Cardiac muscle cell (in vitro differentiated cells and primary cell): ENCODE measurements around the gene NALF2. TPM values are rescaled to one million over a fixed set of nuclear protein-coding genes. Genes with fewer than 3 reads are reported as not detected.

Experiments
- DNase-seq, 2 donors: peaks; one replicate each; pipeline versions ENCODE4 v3.0.0 to v3.0.0-alpha.2; 2010 to 2017; ENCODE audit warnings: low read depth in 1 of 2, low spot score in 1 of 2
- H3K27ac ChIP-seq: fragments of 200-600 bp; sonication (generic); 2 replicates; pipeline ENCODE4 v1.5.1; 2016
- H3K27me3 ChIP-seq: fragments of 200-600 bp; sonication (generic); 2 replicates; pipeline ENCODE4 v1.6.0; 2016; ENCODE audit warnings: control low read depth
- H3K36me3 ChIP-seq: fragments of 200-600 bp; sonication (generic); 2 replicates; pipeline ENCODE4 v1.5.1; 2016; ENCODE audit warnings: control low read depth
- H3K4me1 ChIP-seq: fragments of 200-600 bp; sonication (generic); 2 replicates; pipeline ENCODE4 v1.8.1; 2017; ENCODE audit warnings: low read depth, mild to moderate bottlenecking, mixed run types
- H3K4me3 ChIP-seq: fragments of 200-600 bp; sonication (generic); 2 replicates; pipeline ENCODE4 v1.5.1; 2016; ENCODE audit warnings: mild to moderate bottlenecking
- H3K9me3 ChIP-seq: fragments of 200-600 bp; sonication (generic); 2 replicates; pipeline ENCODE4 v1.5.1; 2017; ENCODE audit warnings: low read depth, mild to moderate bottlenecking, control low read depth
- polyA plus RNA-seq: library from polyadenylated mRNA; unstranded; fragments of >200 nt; fragmentation: Nextera tagmentation; extraction: Ambion mirVana; gene quantifications from 2 replicates; pipeline ENCODE4 v1.2.1, GENCODE V29; 2016
- total RNA-seq: library from RNA; depleted of rRNA; stranded (reverse); fragments of >200 nt; gene quantifications from 2 replicates; pipeline ENCODE4 v1.2.3, GENCODE V29; 2016
- TF ChIP-seq, protein P1 (sequence below): IDR thresholded peaks from 2 replicates; pipeline ENCODE4 v1.5.1; 2012; ENCODE audit warnings: low read depth, mild to moderate bottlenecking, low read length

The NALF2 gene
- total and polyA plus RNA-seq, 2 experiments from 2014 or later = 0.30 to 0.33 TPM

- Histone ChIP-seq H3K4me3 (no peak overlapping the region), H3K4me1 (no peaks in the 10 kb centered on the region), H3K27ac (no peak overlapping the region), H3K9me3 (no peaks in the 10 kb centered on the region), H3K27me3 (no peaks in the 10 kb centered on the region), H3K36me3 (no peaks in the 10 kb centered on the region)
- TF ChIP-seq, protein P1, sequence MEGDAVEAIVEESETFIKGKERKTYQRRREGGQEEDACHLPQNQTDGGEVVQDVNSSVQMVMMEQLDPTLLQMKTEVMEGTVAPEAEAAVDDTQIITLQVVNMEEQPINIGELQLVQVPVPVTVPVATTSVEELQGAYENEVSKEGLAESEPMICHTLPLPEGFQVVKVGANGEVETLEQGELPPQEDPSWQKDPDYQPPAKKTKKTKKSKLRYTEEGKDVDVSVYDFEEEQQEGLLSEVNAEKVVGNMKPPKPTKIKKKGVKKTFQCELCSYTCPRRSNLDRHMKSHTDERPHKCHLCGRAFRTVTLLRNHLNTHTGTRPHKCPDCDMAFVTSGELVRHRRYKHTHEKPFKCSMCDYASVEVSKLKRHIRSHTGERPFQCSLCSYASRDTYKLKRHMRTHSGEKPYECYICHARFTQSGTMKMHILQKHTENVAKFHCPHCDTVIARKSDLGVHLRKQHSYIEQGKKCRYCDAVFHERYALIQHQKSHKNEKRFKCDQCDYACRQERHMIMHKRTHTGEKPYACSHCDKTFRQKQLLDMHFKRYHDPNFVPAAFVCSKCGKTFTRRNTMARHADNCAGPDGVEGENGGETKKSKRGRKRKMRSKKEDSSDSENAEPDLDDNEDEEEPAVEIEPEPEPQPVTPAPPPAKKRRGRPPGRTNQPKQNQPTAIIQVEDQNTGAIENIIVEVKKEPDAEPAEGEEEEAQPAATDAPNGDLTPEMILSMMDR = peak; percentile 44
- DNase-seq = peak; percentile 30 to 55
These were observed 10.9 kb upstream of the NALF2 start for GRCh38 chrX:69493193-69493592.

GRCh38 chrX:69493766-69494165 lies 10.4 kb upstream of the NALF2 start:
- Histone ChIP-seq H3K27ac (no peak overlapping the region), H3K4me3 (no peak overlapping the region), H3K36me3 (no peaks in the 10 kb centered on the region), H3K9me3 (no peaks in the 10 kb centered on the region), H3K27me3 (no peaks in the 10 kb centered on the region), H3K4me1 (no peaks in the 10 kb centered on the region)
- no peak for DNase-seq
- TF ChIP-seq, protein P1 = no peak

DNA sequence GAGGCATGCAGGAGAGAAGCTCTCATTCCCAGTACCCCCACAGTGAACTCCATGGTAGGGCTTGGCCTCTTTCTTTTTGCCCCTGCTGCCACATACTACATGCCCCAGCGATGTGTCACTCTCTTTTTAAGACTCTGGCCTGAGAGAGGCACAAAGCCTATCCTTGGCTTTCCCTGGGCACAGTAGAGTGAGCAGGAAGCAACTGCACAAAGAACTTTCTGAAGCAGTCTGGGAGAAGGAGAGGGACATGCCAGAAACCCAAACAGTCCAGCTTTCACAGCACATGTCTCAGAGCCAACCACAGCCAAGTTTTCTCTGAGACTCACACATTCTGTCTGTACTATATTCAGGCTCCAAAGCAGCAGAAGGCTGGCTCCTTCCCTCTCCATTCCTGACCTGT lies 7.9 kb upstream of the NALF2 start:
- Histone ChIP-seq H3K27ac (no peak overlapping the region), H3K36me3 (no peaks in the 10 kb centered on the region), H3K9me3 (no peaks in the 10 kb centered on the region), H3K4me3 (no peak overlapping the region), H3K27me3 (no peaks in the 10 kb centered on the region), H3K4me1 (no peaks in the 10 kb centered on the region)
- no peak for DNase-seq
- TF ChIP-seq, protein P1 = no peak

GRCh38 chrX:69501429-69501828 lies 2.7 kb upstream of the NALF2 start:
- Histone ChIP-seq H3K9me3 (no peaks in the 10 kb centered on the region), H3K4me1 (no peaks in the 10 kb centered on the region), H3K4me3 (no peak overlapping the region), H3K27ac (no peak overlapping the region), H3K27me3 (peaks cover 15% of the 10 kb centered on the region), H3K36me3 (no peaks in the 10 kb centered on the region)
- TF ChIP-seq, protein P1 = no peak
- DNase-seq = peak; percentile 5 to 20

DNA sequence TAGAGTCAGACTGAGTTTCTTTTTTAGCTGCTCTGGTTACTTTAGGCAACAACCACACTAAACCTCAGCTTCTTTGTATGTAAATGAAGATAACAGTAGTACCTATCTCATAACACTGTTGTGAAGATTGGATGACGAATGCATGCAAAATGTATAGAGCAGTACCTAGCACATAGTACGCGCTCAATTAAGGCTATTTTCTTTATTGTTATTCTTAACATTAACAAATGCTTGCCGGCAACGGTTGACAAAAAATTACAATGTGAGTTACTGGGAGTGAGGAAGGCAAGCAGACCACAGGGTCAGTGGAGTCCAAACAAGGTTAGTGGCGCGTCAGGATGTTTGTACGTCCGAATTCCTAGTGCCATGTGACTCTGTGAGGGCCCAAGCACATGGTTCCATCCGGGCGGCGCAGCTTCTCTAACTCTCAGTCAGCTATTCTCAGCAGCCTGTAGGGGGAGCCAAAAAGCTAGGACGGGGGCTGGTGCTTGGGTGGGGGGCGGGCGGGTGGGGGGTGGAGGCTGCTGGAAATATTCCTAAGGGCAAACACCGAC lies 821 bp upstream of the NALF2 start:
- peak in 1 of 2 donors; percentile 54 for DNase-seq
- Histone ChIP-seq H3K27ac (no peak overlapping the region), H3K4me1 (no peaks in the 10 kb centered on the region), H3K36me3 (no peaks in the 10 kb centered on the region), H3K4me3 (no peak overlapping the region), H3K27me3 (peaks cover 33% of the 10 kb centered on the region), H3K9me3 (no peaks in the 10 kb centered on the region)
- TF ChIP-seq, protein P1 = peak; percentile 25
